Hematopoietic multipotent progenitor cell treated with erythropoietin and hydrocortisone succinate and interleukin-3 and kit ligand, for 17 days (in vitro differentiated cells): ENCODE results near the gene CCDC71.
A peak's percentile ranks its signal among the peaks of the same experiment; 100 is the strongest.

Experiments used
- DNase-seq: peaks from one replicate; pipeline ENCODE4 v3.0.0-alpha.2; 2015; ENCODE audit warnings: low spot score

Gene CCDC71

DNA sequence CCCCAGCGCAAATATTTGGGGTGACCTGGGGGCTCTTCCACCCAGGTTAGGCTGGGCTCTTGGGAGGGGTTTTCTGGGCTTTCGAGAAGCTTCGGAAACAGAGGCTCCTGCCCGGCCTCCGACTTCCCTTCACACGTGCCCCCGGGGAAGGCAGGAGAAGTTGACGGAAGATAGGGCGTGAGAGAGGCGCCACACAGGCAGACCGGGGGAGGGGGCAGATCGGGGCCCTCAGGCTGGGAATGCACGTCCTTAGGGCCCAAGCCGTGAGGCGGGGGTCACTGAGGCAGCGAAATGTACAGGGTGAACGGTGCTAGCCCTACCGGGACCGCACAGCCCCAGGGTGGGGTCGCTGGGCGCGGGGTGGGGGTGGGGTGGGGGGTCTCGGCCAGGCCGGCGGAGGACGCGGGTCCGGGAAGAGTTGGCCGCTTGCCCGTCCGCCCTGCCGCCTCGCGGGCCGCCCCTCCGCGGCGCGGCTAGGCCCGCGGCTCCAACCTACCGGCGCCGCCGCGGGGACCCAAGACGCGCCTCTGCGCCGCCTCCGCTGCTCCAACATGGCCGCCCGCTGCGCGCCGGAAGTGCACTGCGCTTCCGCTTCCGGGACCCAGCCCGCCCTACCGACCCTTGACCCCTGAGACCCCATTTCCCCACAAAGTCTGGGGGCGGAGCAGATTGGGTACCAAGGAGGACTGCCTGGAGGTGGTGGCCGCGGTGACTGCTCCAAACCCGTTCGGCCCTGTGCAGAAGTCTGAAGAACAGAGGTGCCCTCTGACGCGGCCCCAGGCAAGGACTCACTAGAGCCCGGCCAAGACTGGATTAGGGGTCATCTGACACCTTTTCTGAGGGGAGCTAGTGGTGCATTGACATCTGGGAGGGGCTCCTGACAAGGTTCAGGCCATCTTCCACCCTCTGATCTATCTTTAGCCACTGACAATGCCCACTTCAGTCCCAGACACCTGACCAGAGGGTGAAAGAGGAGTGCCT lies at the start of gene CCDC71:
Gene CCDC71 (minus strand): TSS at position 561 of the 981 bp plus-strand sequence. CDS start 2,123 bp downstream, outside the sequence.
- peak; percentile 71 for DNase-seq

DNA sequence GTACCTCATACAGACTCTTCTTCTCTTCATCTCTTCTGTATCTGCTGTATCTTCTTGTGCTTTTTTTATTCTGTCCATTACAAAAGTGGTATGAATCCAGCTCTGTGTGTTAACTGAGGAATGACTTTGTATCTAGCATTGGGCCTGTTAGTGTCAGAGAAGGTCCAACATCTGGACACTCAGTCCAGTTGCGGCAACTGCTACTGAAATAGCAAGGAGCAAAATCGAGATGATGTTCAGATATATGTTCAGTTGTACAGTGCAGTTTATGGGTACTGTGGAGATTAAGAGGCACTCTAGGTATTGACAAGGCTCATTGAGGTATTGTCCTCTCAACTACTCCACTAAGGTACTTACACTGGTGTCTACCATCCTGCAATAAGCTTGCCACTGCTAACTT lies 47.9 kb upstream of the CCDC71 start:
- DNase-seq: no peak

DNA sequence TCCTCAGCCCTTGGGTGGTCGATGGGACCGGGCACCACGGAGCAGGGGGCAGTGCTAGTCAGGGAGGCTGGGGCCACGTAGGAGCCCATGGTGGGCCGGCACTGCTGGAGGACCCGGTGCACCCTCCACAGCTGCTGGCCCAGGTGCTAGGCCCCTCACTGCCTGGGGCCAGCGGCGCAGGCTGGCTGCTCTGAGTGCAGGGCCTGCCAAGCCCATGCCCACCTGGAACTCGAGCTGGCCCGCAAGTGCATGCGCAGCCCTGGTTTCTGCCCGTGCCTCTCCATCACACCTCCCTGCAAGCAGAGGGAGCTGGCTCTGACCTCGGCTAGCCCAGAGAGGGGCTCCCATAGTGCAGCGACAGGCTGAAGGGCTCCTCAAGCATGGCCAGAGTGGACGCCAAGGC lies 47.4 kb upstream of the CCDC71 start:
- DNase-seq: no peak

DNA sequence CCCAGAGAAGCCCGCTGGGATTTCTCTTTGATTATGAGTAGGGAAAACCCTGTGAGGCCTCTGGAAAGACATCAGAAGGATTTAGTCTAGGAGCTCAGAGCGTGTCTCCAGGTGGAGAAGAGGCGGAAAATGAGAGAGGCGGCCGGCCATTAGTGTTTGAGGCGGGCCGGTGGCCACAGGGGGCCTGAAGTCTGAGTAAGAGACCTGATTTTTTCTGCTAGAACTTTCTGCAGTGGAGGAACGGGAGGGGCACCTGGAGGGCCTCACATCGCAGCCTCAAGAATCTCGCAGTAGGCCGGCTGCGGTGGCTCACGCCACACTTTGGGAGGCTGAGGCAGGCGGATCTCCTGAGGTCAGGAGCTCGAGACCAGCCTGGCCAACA lies 33.8 kb upstream of the CCDC71 start:
- no peak for DNase-seq

DNA sequence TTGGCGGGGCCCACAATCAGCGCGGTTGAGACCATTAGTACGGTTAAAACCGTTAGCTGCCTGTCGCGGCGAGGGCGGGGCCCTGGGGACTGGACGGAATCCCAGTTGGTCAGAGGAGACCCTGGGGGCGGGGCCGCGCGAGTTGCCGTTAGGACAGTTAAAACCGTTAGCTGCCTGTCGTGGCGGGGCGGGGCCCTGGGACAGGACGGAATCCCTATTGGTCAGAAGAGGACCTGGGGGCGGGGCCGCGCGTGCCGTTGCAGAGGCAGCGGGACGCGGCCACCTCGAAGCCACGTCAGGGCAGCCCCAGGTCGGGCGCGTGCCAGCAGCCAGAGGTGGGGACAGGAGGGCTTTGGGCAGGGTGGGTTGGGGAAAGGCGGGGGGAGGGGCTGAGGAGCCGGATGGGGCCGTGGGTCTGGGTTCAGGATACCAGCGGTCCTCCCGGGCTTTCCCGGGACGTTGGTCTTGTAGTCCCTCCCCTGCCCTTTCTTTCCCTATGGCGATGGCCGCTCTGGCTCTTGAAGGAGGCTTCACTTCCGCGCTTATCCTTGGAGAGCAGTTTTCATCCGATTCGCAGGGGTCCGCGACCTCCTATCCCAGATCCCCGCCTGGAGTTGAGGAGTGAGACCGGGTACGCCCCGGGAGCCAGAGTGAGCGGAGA lies 33.2 kb upstream of the CCDC71 start:
- DNase-seq: no peak

DNA sequence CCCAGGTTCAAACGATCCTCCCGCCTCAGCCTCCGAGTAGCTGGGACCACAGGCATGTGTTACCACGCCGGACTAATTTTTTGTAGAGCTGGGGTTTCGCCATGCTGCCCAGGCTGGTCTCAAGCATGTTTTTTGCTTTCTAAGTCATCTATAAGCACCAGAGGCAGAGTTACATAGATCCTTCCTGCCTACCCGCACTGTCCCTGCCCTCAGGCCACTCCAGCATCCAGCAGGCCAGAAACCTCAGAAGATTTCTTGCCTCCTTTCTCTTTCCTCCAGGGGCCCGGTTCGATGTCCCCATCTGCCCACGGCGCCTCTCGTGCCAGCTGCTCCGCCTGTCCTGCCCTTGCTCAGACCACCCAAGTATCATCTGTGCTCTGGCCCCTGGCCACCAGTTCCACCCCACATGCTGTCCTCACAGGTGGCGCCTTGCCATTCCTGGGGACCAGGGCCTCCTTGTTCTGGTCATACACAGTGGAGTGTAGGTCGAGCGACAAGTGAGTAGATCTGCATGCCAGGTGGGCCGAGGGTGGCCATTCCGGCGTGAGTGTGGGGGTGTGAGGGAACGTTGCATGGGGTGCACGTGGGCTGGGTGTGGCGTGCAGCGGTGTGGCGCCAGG lies 32.6 kb upstream of the CCDC71 start:
- no peak for DNase-seq

DNA sequence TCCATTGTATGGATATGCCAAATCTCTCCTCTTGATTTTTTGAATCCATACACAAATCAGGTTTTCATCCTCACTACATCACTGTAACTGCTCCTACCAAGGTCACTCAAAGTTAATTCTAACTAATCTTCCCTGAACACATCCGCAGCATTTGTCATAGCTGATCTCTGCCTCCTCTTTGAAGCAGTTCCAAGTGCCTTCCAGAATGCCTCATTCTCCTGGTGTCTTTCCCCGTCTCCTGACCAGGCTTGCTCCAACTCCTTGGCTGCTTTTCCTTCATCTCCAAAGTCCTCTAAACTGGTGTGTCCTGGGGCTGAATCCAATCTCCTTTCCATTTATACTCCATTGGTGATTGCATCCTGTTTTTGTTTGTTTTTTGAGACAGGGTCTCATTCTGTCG lies 32.0 kb upstream of the CCDC71 start:
- DNase-seq: no peak

DNA sequence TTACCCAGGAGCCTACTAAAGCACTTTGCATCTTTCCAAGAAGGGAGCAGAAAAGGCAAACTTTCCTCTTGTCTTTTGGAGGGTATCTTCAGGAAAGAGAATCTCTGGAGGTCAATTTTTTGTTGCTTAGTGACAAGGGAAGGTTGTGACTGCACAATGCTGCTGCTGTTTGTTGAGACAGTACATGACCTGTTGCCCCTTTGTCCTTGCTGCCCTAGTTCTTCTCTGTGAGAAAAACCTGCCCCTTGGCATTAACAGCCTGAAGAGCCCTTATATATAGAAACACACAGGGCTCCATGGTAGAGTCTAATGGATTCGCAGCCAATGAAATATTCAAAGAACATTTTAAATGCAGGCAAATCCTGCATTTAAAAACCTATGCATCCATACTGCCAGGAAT lies 25.6 kb upstream of the CCDC71 start:
- DNase-seq: no peak

DNA sequence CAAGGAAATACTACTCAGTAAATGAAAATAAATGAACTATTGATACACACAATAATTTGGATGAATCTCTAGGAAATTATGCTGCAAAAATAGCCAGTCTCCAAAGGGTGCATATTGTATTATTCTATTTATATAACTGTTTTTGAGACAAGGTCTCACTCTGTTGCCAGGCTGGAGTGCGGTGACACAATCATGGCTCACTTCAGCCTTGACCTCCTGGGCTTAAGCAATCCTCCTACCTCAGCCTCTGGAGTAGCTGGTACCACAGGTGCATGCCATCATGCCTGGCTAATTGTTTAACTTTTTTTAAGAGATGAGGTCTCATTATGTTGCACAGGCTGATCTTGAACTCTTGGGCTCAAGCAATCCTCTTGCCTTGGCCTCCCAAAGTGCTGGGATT lies 17.7 kb upstream of the CCDC71 start:
- no peak for DNase-seq

DNA sequence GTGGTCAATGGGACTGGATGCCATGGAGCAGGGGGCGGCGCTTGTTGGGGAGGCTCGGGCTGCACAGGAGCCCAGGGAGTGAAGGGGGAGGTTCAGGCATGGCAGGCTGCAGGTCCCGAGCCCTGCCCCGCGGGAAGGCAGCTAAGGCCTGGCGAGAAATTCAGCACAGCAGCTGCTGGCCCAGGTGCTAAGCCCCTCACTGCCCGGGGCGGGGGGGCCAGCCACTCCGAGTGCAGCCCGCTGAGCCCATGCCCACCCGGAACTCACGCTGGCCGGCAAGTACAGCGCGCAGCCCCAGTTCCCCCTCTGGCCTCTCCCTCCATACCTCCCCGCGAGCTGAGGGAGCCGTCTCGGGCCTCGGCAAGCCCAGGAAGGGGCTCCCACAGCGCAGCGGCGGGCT lies 16.6 kb upstream of the CCDC71 start:
- DNase-seq: no peak

DNA sequence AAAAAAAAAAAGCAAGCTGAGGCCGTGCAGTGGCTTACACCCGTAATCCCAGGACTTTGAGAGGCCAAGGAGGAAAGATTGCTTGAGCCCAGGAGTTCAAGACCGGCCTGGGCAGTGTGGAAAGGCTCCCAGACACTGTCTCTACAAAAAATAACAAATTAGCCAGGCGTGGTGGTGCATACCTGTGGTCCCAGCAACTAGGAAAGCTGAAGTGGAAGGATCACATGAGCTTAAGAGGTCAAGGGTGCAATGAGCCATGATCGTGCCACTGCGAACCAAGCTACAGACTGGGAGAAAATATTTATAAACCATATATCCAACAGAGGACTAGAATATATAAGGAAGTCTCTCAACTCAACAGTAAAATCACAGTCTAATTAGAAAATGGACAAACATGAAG lies 15.2 kb upstream of the CCDC71 start:
- DNase-seq: no peak

DNA sequence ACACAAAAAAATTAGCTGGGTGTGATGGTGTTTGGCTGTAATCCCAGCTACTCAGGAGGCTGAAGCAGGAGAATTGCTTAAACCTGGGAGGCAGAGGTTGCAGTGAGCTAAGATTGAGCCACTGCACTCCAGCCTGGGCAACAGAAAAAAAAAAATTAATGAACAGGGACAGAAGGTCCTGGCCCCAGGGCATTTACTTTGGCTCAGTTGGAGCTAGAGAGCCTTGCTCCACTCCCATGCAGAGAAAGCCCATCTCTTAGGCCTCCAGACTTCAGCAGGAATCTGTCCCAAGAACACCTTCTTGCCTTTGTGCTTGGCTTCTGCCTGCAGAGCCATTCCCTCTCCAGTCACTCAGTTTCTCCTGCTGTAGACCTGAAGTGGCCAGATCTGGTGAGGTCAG lies 14.0 kb upstream of the CCDC71 start:
- no peak for DNase-seq

DNA sequence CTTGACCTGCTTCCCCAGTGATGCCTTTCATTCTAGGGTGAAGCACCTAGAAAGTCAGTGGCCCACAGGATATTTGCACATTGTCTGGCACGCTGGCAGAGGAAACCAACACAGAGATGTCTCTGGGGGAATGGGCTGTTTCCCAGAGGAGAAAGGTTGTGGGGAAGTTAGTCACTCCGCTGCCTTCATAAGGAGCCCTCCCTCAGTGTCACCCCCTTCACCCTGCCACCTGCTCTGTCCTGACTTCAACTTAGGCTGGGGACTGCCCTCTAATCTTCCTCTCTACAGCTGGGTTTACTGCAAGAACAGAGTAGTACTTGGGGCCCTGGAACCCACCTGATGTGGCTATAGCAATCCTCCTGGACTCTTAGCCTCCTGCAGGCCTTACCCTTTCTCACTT lies 10.9 kb upstream of the CCDC71 start:
- DNase-seq: no peak

DNA sequence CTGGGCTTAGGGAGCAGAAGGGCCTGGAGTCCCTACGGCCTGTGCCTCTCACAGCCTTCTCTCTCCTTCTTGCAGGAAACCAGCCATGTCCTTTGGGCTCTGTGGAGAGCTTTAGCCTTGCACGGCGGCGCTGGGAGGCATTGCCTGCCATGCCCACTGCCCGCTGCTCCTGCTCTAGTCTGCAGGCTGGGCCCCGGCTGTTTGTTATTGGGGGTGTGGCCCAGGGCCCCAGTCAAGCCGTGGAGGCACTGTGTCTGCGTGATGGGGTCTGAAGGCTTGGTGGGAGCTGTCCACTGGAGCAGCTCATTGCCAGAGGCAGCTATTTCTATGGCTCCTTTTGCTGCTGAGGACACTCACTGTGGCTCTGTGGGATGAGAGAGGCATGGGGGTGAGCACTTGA lies 9.4 kb upstream of the CCDC71 start:
- no peak for DNase-seq

DNA sequence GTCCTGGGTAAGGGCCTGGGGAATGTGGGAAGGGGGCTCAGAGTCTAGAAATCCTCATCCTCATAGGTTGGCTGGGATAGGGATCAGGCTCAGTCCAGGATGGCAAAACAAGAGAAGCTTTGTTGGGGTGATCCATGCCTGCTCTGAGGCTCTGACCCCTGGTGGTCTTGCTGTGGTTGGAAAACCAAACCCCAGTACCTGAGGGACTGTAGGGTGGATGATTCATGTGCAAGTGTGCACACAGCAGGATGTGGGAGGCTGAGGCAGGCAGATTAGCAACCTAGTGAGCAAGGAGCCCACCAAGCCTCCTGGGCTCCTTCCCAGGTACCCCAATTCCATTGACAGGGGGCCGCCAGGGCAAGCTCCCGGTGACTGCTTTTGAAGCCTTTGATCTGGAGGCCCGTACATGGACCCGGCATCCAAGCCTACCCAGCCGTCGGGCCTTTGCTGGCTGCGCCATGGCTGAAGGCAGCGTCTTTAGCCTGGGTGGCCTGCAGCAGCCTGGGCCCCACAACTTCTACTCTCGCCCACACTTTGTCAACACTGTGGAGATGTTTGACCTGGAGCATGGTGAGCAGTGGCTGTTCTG lies 8.4 kb upstream of the CCDC71 start:
- no peak for DNase-seq

DNA sequence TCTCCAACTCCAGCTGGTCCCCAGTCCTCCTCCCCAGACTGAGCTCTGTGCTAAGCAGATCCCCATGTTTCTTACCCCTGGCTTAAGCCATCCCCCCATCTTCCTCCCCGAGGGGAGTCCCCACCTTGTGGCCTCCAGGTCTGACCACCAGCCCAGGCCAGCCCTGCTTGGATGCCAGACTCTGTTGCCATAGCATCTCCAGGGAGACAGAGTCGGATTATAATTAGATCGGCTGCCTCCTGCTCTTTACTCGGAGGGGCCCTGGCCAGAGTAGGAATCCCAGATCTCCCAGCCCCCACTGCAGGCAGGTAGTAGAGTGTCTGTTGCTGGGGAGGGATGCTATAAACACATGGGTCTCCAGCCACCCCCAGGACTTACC lies 7.7 kb upstream of the CCDC71 start:
- no peak for DNase-seq

DNA sequence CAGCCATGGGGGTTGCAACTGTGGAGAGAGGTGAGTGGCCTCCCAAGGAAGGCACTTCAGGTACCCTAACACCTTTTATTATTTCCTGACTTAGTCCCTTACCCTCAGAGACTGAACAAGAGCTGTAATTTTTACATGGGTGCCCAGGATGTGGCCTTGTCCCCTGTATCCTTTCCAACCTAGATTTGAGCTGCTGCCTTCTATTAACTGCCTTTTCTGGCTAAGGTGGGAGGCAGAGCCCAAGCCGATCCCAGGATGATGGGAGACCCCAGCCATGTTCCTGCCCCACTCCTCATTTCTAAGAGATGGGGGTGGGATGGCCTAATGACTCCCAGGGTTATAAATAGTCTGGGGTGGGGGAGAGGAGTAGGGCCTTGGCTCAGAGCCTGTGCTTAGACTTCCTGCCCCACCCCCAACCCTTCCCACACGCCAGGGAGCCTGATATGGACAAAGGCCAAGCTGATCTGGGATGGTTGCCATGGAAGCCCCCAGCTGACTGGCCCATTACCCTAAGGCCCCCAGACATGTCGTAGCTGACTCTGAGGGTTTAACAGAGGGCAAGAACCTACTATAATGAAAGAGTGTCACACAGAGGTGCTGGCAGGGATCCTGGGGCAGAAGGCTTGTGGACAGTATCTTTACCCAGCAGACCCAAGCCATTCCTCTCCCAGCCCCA lies 7.1 kb upstream of the CCDC71 start:
- peak; percentile 69 for DNase-seq

DNA sequence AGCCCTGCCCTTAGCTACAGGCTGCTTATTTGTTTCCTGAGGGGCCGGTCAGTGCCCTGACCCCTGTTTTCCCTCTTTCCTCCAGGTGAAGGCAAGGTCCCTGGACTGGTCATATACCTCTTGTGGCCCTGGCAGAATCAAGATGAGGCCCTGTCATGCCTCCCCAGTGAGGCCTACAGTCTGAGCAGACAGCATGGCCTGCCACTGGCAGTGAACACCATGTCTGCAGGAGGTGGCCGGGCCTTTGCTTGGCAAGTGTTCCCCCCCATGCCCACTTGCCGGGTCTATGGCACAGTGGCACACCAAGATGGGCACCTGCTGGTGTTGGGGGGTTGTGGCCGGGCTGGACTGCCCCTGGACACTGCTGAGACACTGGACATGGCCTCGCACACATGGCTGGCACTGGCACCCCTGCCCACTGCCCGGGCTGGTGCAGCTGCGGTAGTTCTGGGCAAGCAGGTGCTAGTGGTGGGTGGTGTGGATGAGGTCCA lies 6.5 kb upstream of the CCDC71 start:
- no peak for DNase-seq

DNA sequence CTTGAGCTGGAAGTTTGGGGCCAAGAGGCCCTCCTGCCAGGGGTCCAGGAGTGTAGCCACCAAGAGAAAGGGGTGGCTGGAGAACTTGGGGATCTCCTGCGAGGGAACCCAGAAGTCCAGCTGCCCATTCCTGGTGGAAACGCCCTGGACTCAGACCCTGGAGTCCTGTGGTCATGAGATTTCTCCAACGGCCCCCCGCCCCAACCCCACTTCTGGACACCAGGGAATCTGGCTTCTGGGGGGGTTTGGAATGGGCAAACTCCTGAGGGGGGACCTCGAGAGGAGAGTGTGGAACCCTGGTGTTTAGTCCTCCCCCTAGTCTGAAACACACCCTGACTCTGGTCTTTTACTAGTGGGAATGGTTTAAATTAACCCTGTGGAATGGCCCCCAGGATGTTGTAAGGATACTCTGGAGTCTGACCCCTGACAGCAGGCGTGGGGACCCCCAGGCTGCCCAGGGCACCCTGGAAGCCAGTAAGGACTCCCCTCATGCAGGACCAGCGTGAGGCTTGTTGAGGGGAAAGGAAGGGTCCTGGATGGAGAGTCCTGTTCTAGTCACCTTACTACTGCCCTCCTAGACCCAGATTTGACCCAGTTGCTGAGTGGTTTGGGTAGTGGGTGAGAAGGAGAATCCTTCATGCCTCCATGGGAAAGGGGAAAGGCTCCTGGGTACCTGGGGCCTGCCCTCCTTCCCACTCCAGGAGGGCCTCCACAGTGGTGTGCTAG lies 5.8 kb upstream of the CCDC71 start:
- DNase-seq: peak; percentile 59

DNA sequence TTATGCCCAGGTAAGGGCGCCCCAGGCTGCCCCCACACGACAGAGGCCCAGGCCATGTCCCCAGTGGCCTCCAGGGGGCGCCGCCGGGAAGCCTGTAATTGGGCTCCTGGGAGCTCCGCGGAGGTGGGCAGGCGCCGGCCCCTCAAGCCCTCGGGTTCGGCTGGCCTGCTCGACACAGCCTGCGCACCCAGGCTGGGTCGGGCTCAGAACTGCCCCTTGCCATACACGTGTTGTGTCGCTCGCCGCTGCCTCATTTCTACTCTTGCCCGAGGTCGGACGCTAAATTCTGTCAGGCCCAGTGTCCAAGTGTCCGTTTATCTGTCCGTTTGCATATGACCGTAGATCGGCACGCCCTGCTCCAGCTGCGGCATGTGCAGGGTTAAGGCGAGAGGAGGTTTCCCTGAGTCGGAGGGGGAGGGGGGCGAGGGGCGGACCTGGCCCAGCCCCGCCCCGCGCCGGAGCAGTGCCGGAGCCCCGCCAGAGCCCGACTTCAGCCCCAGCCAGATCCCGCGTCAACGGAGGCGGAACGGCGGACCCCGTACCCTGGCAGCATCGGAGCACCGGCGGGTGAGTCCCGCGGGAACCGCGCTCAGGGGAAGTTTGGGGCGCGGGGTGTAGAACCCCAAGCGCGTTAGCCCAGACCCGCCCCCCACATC lies 5.1 kb upstream of the CCDC71 start, which contains the start of gene KLHDC8B:
Gene KLHDC8B (plus strand): TSS at position 480 of the 656 bp plus-strand sequence. CDS start 1,172 bp downstream, outside the sequence.
- peak; percentile 93 for DNase-seq

DNA sequence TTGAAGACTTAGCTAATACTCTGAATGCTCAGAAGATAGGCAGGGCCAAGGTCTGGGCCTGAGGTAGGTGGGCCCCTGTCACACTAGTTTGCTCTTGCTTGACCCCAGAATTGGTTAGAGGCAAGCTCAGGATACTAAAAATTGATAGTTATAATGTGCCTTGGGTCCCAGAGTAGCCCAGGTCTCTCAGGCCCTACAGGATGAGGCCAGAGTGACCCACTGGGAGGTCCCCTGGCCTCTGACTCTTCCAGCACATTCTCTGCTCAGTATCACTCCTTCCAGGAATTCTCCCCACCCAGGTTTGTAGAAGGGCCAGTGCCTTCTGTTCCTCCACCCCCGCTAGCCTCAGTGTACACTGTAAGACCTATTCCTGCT lies 4.6 kb upstream of the CCDC71 start:
- DNase-seq: no peak
